ENCODE results near the gene YIPF3. TPM values are rescaled to one million over a fixed set of nuclear protein-coding genes. Genes with fewer than 3 reads are reported as not detected.

Gene YIPF3
- total RNA-seq, 4 donors from 2014 or later = 83.4 to 146 (median 103) TPM

GRCh38 chr6:43521836-43522235 lies 5.1 kb upstream of the YIPF3 start:
- TF ChIP-seq EP300 (IDR thresholded peaks at IDR 0.05; ENCODE audit: low read depth) = no peak
- TF ChIP-seq POLR2AphosphoS5 (IDR thresholded peaks at IDR 0.05) = no peak
- TF ChIP-seq CTCF (IDR thresholded peaks at IDR 0.05) = no peak
- TF ChIP-seq POLR2A (IDR thresholded peaks at IDR 0.05) = no peak
- Histone ChIP-seq H3K36me3 (peaks cover 0 to 44% (median 19%) of the 10 kb centered on the region in 4 donors), H3K4me3 (no peak overlapping the region), H3K9me3 (no peaks in the 10 kb centered on the region), H3K27ac (no peak overlapping the region), H3K27me3 (no peaks in the 10 kb centered on the region), H3K4me1 (peaks cover 11 to 14% (median 14%) of the 10 kb centered on the region in 4 donors)
- WGBS, 2 donors (ENCODE audit: low coverage in 1 of 2) = 89 to 100% methylated on average over 1 to 2 of the region's 2 CpGs
- no peak for DNase-seq
- intact Hi-C loops (cut with DNase I; ENCODE audit: low total_unique reads) (no loop called here), in situ Hi-C loops (cut with MboI; ENCODE audit: low pct_ligation_motif_present in 1 of 4, low pct_unique_long_range_greater_than_20kb in 1 of 4, low sequenced_read_pairs in 3 of 4) (no loop called here)

- peaks cover 0 to 39% (median 16%) of the 10 kb centered on the region in 4 donors for H3K36me3 ChIP-seq
- intact Hi-C loops (cut with DNase I; ENCODE audit: low total_unique reads) = no loop called here
Measured at GRCh38 chr6:43520097-43520496, 3.4 kb upstream of the YIPF3 start.

GRCh38 chr6:43517505-43518357 lies 1.0 kb upstream of the YIPF3 start:
- H3K4me1 ChIP-seq = peaks cover 24 to 36% (median 28%) of the 10 kb centered on the region in 4 donors
- TF ChIP-seq EP300 (IDR thresholded peaks at IDR 0.05; ENCODE audit: low read depth) (no peak), POLR2AphosphoS5 (IDR thresholded peaks at IDR 0.05) (no peak), CTCF (IDR thresholded peaks at IDR 0.05) (no peak), POLR2A (IDR thresholded peaks at IDR 0.05) (no peak)
- 0 to 3% methylated on average over 7 to 10 of the region's 10 CpGs for WGBS, 2 donors (ENCODE audit: low coverage in 1 of 2)
- H3K9me3 ChIP-seq = no peaks in the 10 kb centered on the region
- H3K27ac ChIP-seq = peak overlapping the region; percentile 89 to 93 (median 92)
- H3K4me3 ChIP-seq = peak overlapping the region; percentile 25 to 86 (median 66)
- intact Hi-C loops (cut with DNase I; ENCODE audit: low total_unique reads) (no loop called here), in situ Hi-C loops (cut with MboI; ENCODE audit: low pct_ligation_motif_present in 1 of 4, low pct_unique_long_range_greater_than_20kb in 1 of 4, low sequenced_read_pairs in 3 of 4) (no loop called here)
- no peaks in the 10 kb centered on the region for H3K27me3 ChIP-seq
- no peak for DNase-seq
- peaks cover 0 to 30% (median 14%) of the 10 kb centered on the region in 4 donors for H3K36me3 ChIP-seq

More at GRCh38 chr6:43520097-43520496, 3.4 kb upstream of the YIPF3 start:
- H3K4me1 ChIP-seq = peaks cover 22 to 26% (median 24%) of the 10 kb centered on the region in 4 donors
- H3K9me3 ChIP-seq = no peaks in the 10 kb centered on the region
- WGBS, 2 donors (ENCODE audit: low coverage in 1 of 2) = 92% methylated on average over 8 of the region's 8 CpGs; no CpG with 5 or more reads in 1 of the 2 donors
- no peak for TF ChIP-seq POLR2A (IDR thresholded peaks at IDR 0.05)
- TF ChIP-seq CTCF (IDR thresholded peaks at IDR 0.05) = no peak
- no peak for TF ChIP-seq EP300 (IDR thresholded peaks at IDR 0.05; ENCODE audit: low read depth)
- no peak for TF ChIP-seq POLR2AphosphoS5 (IDR thresholded peaks at IDR 0.05)
- in situ Hi-C loops (cut with MboI; ENCODE audit: low pct_ligation_motif_present in 1 of 4, low pct_unique_long_range_greater_than_20kb in 1 of 4, low sequenced_read_pairs in 3 of 4) = no loop called here
- H3K4me3 ChIP-seq = no peak overlapping the region
- no peak overlapping the region for H3K27ac ChIP-seq
- H3K27me3 ChIP-seq = no peaks in the 10 kb centered on the region
- no peak for DNase-seq

DNA sequence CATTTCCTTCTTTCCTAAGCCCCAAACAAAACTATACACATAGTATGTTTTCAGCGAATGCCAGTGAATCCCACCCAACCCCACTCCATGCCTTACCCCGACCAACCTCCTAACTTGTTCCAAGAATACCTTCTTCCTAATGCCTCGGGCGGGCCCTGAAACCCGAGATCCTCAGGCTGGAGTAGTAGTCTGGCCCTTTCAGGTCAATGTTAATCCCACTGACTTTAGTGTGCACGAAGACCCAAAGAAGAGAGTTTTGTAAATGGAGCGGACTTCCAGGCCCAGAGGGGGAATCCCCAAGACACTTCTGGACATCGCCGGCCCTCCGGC lies 394 bp downstream of the YIPF3 start:
- peak overlapping the region; percentile 89 to 93 (median 92) for H3K27ac ChIP-seq
- peak overlapping the region; percentile 60 to 87 (median 78) for H3K4me3 ChIP-seq
- no peak for TF ChIP-seq POLR2AphosphoS5 (IDR thresholded peaks at IDR 0.05)
- no peak for TF ChIP-seq CTCF (IDR thresholded peaks at IDR 0.05)
- TF ChIP-seq EP300 (IDR thresholded peaks at IDR 0.05; ENCODE audit: low read depth) = no peak
- TF ChIP-seq POLR2A (IDR thresholded peaks at IDR 0.05) = no peak
- WGBS, 2 donors (ENCODE audit: low coverage in 1 of 2) = 1 to 13% methylated on average over 3 to 10 of the region's 10 CpGs
- peaks cover 24 to 39% (median 28%) of the 10 kb centered on the region in 4 donors for H3K4me1 ChIP-seq
- no peaks in the 10 kb centered on the region for H3K9me3 ChIP-seq
- DNase-seq = no peak
- in situ Hi-C loops (cut with MboI; ENCODE audit: low pct_ligation_motif_present in 1 of 4, low pct_unique_long_range_greater_than_20kb in 1 of 4, low sequenced_read_pairs in 3 of 4) (no loop called here), intact Hi-C loops (cut with DNase I; ENCODE audit: low total_unique reads) (no loop called here)
- no peaks in the 10 kb centered on the region for H3K27me3 ChIP-seq
- peaks cover 0 to 25% (median 8%) of the 10 kb centered on the region in 4 donors for H3K36me3 ChIP-seq
